Endothelial cell of umbilical vein (primary cell): ENCODE results near the gene EDC3. TPM values are rescaled to one million over a fixed set of nuclear protein-coding genes. Genes with fewer than 3 reads are reported as not detected.

ENCODE experiments used
- BruUV-seq: library from RNA; stranded (reverse); fragments of 400-500 nt; replicated peaks from 2 replicates; lab custom pipeline; 2021; lab: Mats Ljungman, UMichigan
- CTCF ChIA-PET: fragments of 300-600, 350-600 bp; sonication (Branson Sonifier 250); formaldehyde crosslinking; loops from one replicate; lab custom pipeline; 2021; ENCODE audit warnings: antibody characterized with exemption, inconsistent platforms; lab: Charles Lee
- POLR2A ChIA-PET: fragments of 300-600, 350-600 bp; sonication (Branson Sonifier 250); formaldehyde crosslinking; loops from one replicate; lab custom pipeline; 2021; ENCODE audit warnings: antibody characterized with exemption, inconsistent platforms; lab: Charles Lee
- DNase-seq: peaks from one replicate; pipeline ENCODE4 v3.0.0-alpha.2; 2011; ENCODE audit warnings: low read depth, low spot score
- FAIRE-seq: peaks from 2 replicates; lab custom pipeline; 2011; peaks lifted over from hg19 to GRCh38; lab: Jason Lieb, UNC
- H2AFZ ChIP-seq: 2 replicates; pipeline ENCODE4 v1.6.0; 2012; ENCODE audit warnings: low read depth, low read length, control low read depth, inconsistent platforms
- H3K27ac ChIP-seq: 2 replicates; pipeline ENCODE4 v1.5.1; 2011; ENCODE audit warnings: low read depth, mild to moderate bottlenecking, control low read depth, low read length, moderate library complexity; ENCODE audit not compliant: insufficient read depth
- H3K27me3 ChIP-seq, 2 experiments: 2 replicates each; pipeline versions ENCODE4 v1.6.0 to v1.6.1; 2011; ENCODE audit warnings: low read length in 2 of 2, mixed read lengths in 1 of 2; ENCODE audit not compliant: control insufficient read depth in 2 of 2, insufficient read depth in 2 of 2
- H3K36me3 ChIP-seq, 2 experiments: 2 replicates in 1 of 2; 3 replicates in 1 of 2; pipeline ENCODE4 v1.5.1; 2011; ENCODE audit warnings: low read length in 2 of 2, mild to moderate bottlenecking in 1 of 2, moderate library complexity in 1 of 2; ENCODE audit not compliant: control insufficient read depth in 2 of 2, insufficient read depth in 2 of 2; ENCODE audit errors: extremely low read depth in 1 of 2
- H3K4me1 ChIP-seq: 3 replicates; pipeline ENCODE4 v1.5.1; 2011; ENCODE audit warnings: mild to moderate bottlenecking, low read length; ENCODE audit not compliant: control insufficient read depth, insufficient read depth; ENCODE audit errors: extremely low read depth
- H3K4me2 ChIP-seq: 2 replicates; pipeline ENCODE4 v1.6.1; 2011; ENCODE audit warnings: low read length, control low read depth, mixed read lengths; ENCODE audit not compliant: insufficient read depth
- H3K4me3 ChIP-seq, 3 experiments: fragments of 200-600 bp in 1 of 3; sonication (generic), shearing (Covaris generic) in 1 of 3; replicated peaks in 1 of 3; 2 replicates each; pipeline ENCODE4 v1.5.1; 2011 to 2016; ENCODE audit warnings: control low read depth in 3 of 3, low read length in 3 of 3, mild to moderate bottlenecking in 2 of 3, inconsistent platforms in 1 of 3, low read depth in 1 of 3, moderate library complexity in 1 of 3; ENCODE audit not compliant: insufficient read depth in 1 of 3
- H3K79me2 ChIP-seq: 2 replicates; pipeline ENCODE4 v1.6.0; 2012; ENCODE audit warnings: low read length, inconsistent platforms; ENCODE audit not compliant: control insufficient read depth, insufficient read depth
- H3K9ac ChIP-seq: replicated peaks from 2 replicates; pipeline ENCODE3; 2011; ENCODE audit warnings: low read length, control low read depth; ENCODE audit not compliant: insufficient read depth; ENCODE audit errors: extremely low read depth
- H3K9me1 ChIP-seq: replicated peaks from 3 replicates; pipeline ENCODE4 v1.6.0; 2011; ENCODE audit warnings: mild to moderate bottlenecking, low read length; ENCODE audit not compliant: control insufficient read depth, insufficient read depth; ENCODE audit errors: extremely low read depth
- H3K9me3 ChIP-seq: replicated peaks from 2 replicates; pipeline ENCODE4 v1.5.1; 2012; ENCODE audit warnings: low read length, inconsistent platforms; ENCODE audit not compliant: control insufficient read depth, insufficient read depth
- H4K20me1 ChIP-seq: replicated peaks from 2 replicates; pipeline ENCODE3; 2011; ENCODE audit warnings: mild to moderate bottlenecking, low read length; ENCODE audit not compliant: control insufficient read depth, insufficient read depth; ENCODE audit errors: extremely low read depth
- EZH2 ChIP-seq: IDR thresholded peaks from 2 replicates; pipeline ENCODE4 v1.6.1; 2012; ENCODE audit warnings: borderline replicate concordance, low read depth, mild to moderate bottlenecking, moderate library complexity, low read length, inconsistent platforms; ENCODE audit not compliant: severe bottlenecking
- FOS ChIP-seq: IDR thresholded peaks from 2 replicates; pipeline ENCODE4 v1.6.1; 2011; ENCODE audit warnings: mild to moderate bottlenecking, low read length, moderate library complexity, borderline replicate concordance; ENCODE audit not compliant: insufficient read depth
- GATA2 ChIP-seq: IDR thresholded peaks from 2 replicates; pipeline ENCODE4 v1.7.0; 2011; ENCODE audit warnings: low read depth, mild to moderate bottlenecking, moderate library complexity, mixed read lengths, low read length; ENCODE audit not compliant: insufficient read length, insufficient read depth
- JUN ChIP-seq: IDR thresholded peaks from 2 replicates; pipeline ENCODE4 v1.6.1; 2011; ENCODE audit warnings: borderline replicate concordance, low read depth; ENCODE audit not compliant: insufficient read length, insufficient read depth
- MYC ChIP-seq: IDR thresholded peaks from one replicate; pipeline ENCODE4 v1.6.1; 2011; ENCODE audit warnings: mild to moderate bottlenecking, low read depth, low read length
- POLR2A ChIP-seq: IDR thresholded peaks from 2 replicates; pipeline ENCODE4 v1.6.1; 2012; ENCODE audit warnings: low read depth, mild to moderate bottlenecking, control low read depth, low read length
- POLR2AphosphoS5 ChIP-seq: IDR thresholded peaks from 2 replicates; pipeline ENCODE4 v1.6.1; 2012; ENCODE audit warnings: low read depth, mild to moderate bottlenecking, control low read depth, low read length, moderate library complexity; ENCODE audit not compliant: insufficient read depth
- dilution Hi-C: fragments of 300-500 bp; cut with MboI; formaldehyde crosslinking; loops from one replicate; pipeline ENCODE4 v1.15.0; 2019; ENCODE audit warnings: low sequenced_read_pairs; ENCODE audit not compliant: extremely low pct_ligation_motif_present
- intact Hi-C: fragments of 100-400 bp; cut with micrococcal nuclease; formaldehyde crosslinking; loops from one replicate; pipeline ENCODE4 v1.10.0; 2022
- polyA plus RNA-seq, 4 experiments: library from polyadenylated mRNA; depleted of rRNA in 3 of 4; stranded (reverse) in 3 of 4; unstranded in 1 of 4; fragments of >200 nt; gene quantifications; 2 replicates each; pipeline versions ENCODE4 v1.2.1 to v1.2.3, GENCODE V29; 2011 to 2012; ENCODE audit warnings: missing spikeins in 1 of 4
- total RNA-seq: library from RNA; stranded (reverse); gene quantifications from 2 replicates; pipeline ENCODE4 v1.2.3, GENCODE V29; 2021
- TF ChIP-seq, protein P1 (sequence below), 2 donors: IDR thresholded peaks; 1 replicate in 1 of 2; 2 replicates in 1 of 2; pipeline ENCODE4 v1.5.1; 2011; ENCODE audit warnings: low read length in 2 of 2, mild to moderate bottlenecking in 2 of 2, moderate library complexity in 2 of 2, control low read depth in 1 of 2, inconsistent platforms in 1 of 2, low read depth in 1 of 2; ENCODE audit not compliant: insufficient read depth in 1 of 2; ENCODE audit errors: extremely low read depth in 1 of 2
- TF ChIP-seq, protein P2 (sequence below): IDR thresholded peaks from 2 replicates; pipeline ENCODE4 v1.6.1; 2011; ENCODE audit not compliant: insufficient read depth, insufficient read length

EDC3 gene
- total and polyA plus RNA-seq, 2 donors (not counting 3 experiments of a cell fraction or from before 2014, with no cell fraction given) = 55.9 to 56.5 TPM

DNA sequence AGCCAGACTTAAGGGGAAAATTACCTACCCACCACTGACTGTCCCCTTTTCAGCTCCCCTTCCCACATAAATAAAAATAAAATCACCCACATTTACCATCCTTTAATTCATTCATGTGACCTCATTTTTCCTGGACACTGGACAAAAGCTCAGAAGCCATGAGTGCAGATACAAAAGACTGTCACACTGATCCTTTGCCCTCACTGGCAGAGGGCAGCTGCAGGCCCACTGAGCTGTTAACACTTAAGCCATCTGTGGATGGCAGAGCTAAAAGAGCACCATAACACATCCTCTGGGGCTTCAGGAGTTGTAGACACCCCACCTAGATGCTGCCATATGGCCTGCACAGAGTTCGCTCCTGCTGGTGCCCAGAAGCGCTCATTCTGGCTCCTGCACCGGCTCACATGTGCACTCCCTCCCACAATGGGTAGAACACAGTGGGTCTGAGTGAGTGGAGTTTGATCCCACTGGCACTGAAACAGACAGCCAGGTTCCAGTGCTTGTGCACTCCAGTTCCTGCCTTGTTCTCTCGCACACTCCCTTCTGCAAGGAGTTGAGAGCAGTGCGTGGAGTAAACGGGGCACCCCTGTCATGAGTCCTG is 38.8 kb downstream of the EDC3 start:
- no peaks in the 10 kb centered on the region for H3K36me3 ChIP-seq
- dilution Hi-C loops (no loop called here), intact Hi-C loops (no loop called here)
- H3K9me3 ChIP-seq = no peaks in the 10 kb centered on the region
- DNase-seq (no peak), FAIRE-seq (no peak)
- H4K20me1 ChIP-seq = no peaks in the 10 kb centered on the region
- ChIA-PET POLR2A (no interaction called here), CTCF (interaction anchor here (0.6 to 1.1 kb wide), 3 partner anchors 8 to 101 kb away, joined by 3 to 4 read pairs (median 4); no protein-coding TSS in a partner anchor)
- H3K9ac ChIP-seq = no peak overlapping the region
- no peaks in the 10 kb centered on the region for H3K9me1 ChIP-seq
- H3K79me2 ChIP-seq = peaks cover 10% of the 10 kb centered on the region
- H3K4me2 ChIP-seq = no peak overlapping the region
- H3K27ac ChIP-seq = no peak overlapping the region
- no TSS peak for BruUV-seq
- no peak for TF ChIP-seq POLR2AphosphoS5
- TF ChIP-seq GATA2 = no peak
- TF ChIP-seq FOS = no peak
- no peaks in the 10 kb centered on the region for H3K27me3 ChIP-seq
- no peak overlapping the region for H3K4me3 ChIP-seq
- no peak overlapping the region for H2AFZ ChIP-seq
- H3K4me1 ChIP-seq = peaks cover 23% of the 10 kb centered on the region

DNA sequence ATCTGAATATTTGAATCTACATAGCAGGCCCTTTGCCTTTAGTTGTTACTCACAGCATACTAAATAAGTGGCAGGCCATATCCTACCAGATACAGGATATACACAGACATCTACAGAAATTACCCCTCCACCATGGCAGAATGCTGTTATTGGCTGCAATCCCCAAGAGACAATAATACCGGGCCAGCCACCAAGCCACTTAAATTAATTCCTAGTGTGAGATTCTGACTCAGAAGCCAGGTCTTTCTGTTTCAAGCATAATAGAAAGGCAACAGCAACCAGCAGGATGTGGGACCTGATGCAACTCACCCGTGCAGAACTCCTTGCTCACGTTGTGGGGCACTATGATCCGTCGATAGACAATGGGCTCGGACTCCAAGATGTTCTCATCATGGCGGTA is 40.4 kb downstream of the EDC3 start:
- H3K4me3 ChIP-seq = no peak overlapping the region
- dilution Hi-C loops (no loop called here), intact Hi-C loops (no loop called here)
- peaks cover 37% of the 10 kb centered on the region for H3K4me1 ChIP-seq
- no peaks in the 10 kb centered on the region for H3K9me3 ChIP-seq
- H3K4me2 ChIP-seq = no peak overlapping the region
- H3K27me3 ChIP-seq = no peaks in the 10 kb centered on the region
- H3K79me2 ChIP-seq = peaks cover 3% of the 10 kb centered on the region
- CTCF ChIA-PET = no interaction called here
- no peaks in the 10 kb centered on the region for H3K36me3 ChIP-seq
- no TSS peak for BruUV-seq
- H3K9ac ChIP-seq = no peak overlapping the region
- H4K20me1 ChIP-seq = no peaks in the 10 kb centered on the region
- H3K9me1 ChIP-seq = no peaks in the 10 kb centered on the region
- H3K27ac ChIP-seq = no peak overlapping the region
- no peak for TF ChIP-seq FOS
- TF ChIP-seq POLR2A = no peak
- TF ChIP-seq, protein P1, sequence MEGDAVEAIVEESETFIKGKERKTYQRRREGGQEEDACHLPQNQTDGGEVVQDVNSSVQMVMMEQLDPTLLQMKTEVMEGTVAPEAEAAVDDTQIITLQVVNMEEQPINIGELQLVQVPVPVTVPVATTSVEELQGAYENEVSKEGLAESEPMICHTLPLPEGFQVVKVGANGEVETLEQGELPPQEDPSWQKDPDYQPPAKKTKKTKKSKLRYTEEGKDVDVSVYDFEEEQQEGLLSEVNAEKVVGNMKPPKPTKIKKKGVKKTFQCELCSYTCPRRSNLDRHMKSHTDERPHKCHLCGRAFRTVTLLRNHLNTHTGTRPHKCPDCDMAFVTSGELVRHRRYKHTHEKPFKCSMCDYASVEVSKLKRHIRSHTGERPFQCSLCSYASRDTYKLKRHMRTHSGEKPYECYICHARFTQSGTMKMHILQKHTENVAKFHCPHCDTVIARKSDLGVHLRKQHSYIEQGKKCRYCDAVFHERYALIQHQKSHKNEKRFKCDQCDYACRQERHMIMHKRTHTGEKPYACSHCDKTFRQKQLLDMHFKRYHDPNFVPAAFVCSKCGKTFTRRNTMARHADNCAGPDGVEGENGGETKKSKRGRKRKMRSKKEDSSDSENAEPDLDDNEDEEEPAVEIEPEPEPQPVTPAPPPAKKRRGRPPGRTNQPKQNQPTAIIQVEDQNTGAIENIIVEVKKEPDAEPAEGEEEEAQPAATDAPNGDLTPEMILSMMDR (IDR thresholded peaks at IDR 0.05; ENCODE audit: extremely low read depth in 1 of 2, insufficient read depth in 1 of 2, low read depth in 1 of 2, low read length in 2 of 2) = no peak
- TF ChIP-seq POLR2AphosphoS5 = no peak
- TF ChIP-seq, protein P2, sequence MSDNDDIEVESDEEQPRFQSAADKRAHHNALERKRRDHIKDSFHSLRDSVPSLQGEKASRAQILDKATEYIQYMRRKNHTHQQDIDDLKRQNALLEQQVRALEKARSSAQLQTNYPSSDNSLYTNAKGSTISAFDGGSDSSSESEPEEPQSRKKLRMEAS = no peak
- no peak for TF ChIP-seq MYC
- no peak for TF ChIP-seq GATA2
- no peak for TF ChIP-seq EZH2
- TF ChIP-seq JUN = no peak
- FAIRE-seq (no peak), DNase-seq (peak; percentile 23)
- POLR2A ChIA-PET = no interaction called here
- no peak overlapping the region for H2AFZ ChIP-seq
